DND-41 (cell line): Measurements from ENCODE around the gene TCF7L2.

Source experiments
- ATAC-seq: fragments of 200-7000 bp; cut with Tn5 transposase; 3 replicates; pipeline ENCODE4 v1.9.1; 2021; ENCODE audit warnings: low read depth; ENCODE audit not compliant: insufficient read depth
- DNase-seq: peaks from one replicate; pipeline ENCODE4 v3.0.0-alpha.2; 2020
- H2AFZ ChIP-seq: 2 replicates; pipeline ENCODE4 v1.6.0; 2012; ENCODE audit warnings: low read depth, low read length
- H3K27ac ChIP-seq: 2 replicates; pipeline ENCODE4 v1.5.1; 2012; ENCODE audit warnings: low read length, inconsistent platforms
- H3K27me3 ChIP-seq: fragments of 200-600 bp; sonication (generic); 2 replicates; pipeline ENCODE4 v1.6.0; 2012; ENCODE audit warnings: low read length, mild to moderate bottlenecking, inconsistent platforms; ENCODE audit not compliant: insufficient read depth, poor library complexity
- H3K36me3 ChIP-seq: 2 replicates; pipeline ENCODE4 v1.5.1; 2012; ENCODE audit warnings: low read length, inconsistent platforms; ENCODE audit not compliant: insufficient read depth
- H3K4me1 ChIP-seq: 2 replicates; pipeline ENCODE4 v1.5.1; 2012; ENCODE audit warnings: mild to moderate bottlenecking, low read length; ENCODE audit not compliant: insufficient read depth
- H3K4me2 ChIP-seq: 2 replicates; pipeline ENCODE4 v1.6.0; 2012; ENCODE audit warnings: mild to moderate bottlenecking, moderate library complexity, low read length, inconsistent platforms; ENCODE audit not compliant: insufficient read depth
- H3K4me3 ChIP-seq, 2 experiments: fragments of 200-600 bp in 1 of 2; shearing (Covaris generic) in 1 of 2; 2 replicates each; pipeline ENCODE4 v1.5.1; 2012 to 2016; ENCODE audit warnings: inconsistent platforms in 2 of 2, low read length in 2 of 2, mild to moderate bottlenecking in 2 of 2, low read depth in 1 of 2, moderate library complexity in 1 of 2
- H3K79me2 ChIP-seq: 2 replicates; pipeline ENCODE4 v1.6.0; 2012; ENCODE audit warnings: low read length, inconsistent platforms; ENCODE audit not compliant: insufficient read depth
- H3K9ac ChIP-seq: 2 replicates; pipeline ENCODE4 v1.6.0; 2012; ENCODE audit warnings: low read depth, mild to moderate bottlenecking, inconsistent platforms, low read length, moderate library complexity
- H3K9me3 ChIP-seq: 2 replicates; pipeline ENCODE4 v1.5.1; 2012; ENCODE audit warnings: low read length, moderate library complexity, mild to moderate bottlenecking, inconsistent platforms; ENCODE audit not compliant: insufficient read depth, severe bottlenecking
- H4K20me1 ChIP-seq: 2 replicates; pipeline ENCODE4 v1.6.0; 2012; ENCODE audit warnings: low read length; ENCODE audit not compliant: insufficient read depth
- CTCF ChIP-seq: IDR thresholded peaks from 2 replicates; pipeline ENCODE4 v1.5.1; 2012; ENCODE audit warnings: borderline replicate concordance, low read length, moderate library complexity, mild to moderate bottlenecking; ENCODE audit not compliant: poor library complexity, severe bottlenecking; ENCODE audit errors: extremely low read depth
- EZH2 ChIP-seq: IDR thresholded peaks from 3 replicates; pipeline ENCODE4 v1.6.1; 2012; ENCODE audit warnings: borderline replicate concordance, low read depth, mild to moderate bottlenecking, moderate library complexity, low read length, inconsistent platforms; ENCODE audit not compliant: severe bottlenecking

Gene TCF7L2

GRCh38 chr10:113020838-113021237 is 70.8 kb downstream of the TCF7L2 start:
- H3K27me3 ChIP-seq, result no peaks in the 10 kb centered on the region
- H3K79me2 ChIP-seq, result peaks cover 86% of the 10 kb centered on the region
- DNase-seq, result no peak

GRCh38 chr10:113021268-113022040 is 71.4 kb downstream of the TCF7L2 start:
- Histone ChIP-seq H3K4me3 (no peak overlapping the region), H3K9me3 (no peaks in the 10 kb centered on the region), H4K20me1 (peaks cover 75% of the 10 kb centered on the region), H3K27me3 (no peaks in the 10 kb centered on the region), H3K4me2 (no peak overlapping the region), H3K4me1 (peaks cover under 1% of the 10 kb centered on the region; the same call in 1 of the 2 replicates), H3K9ac (no peak overlapping the region), H2AFZ (no peak overlapping the region), H3K36me3 (peaks cover 3% of the 10 kb centered on the region; the same call in 1 of the 2 replicates), H3K27ac (no peak overlapping the region), H3K79me2 (peaks cover 82% of the 10 kb centered on the region)
- no peak for DNase-seq
- ATAC-seq, result no peak
- TF ChIP-seq EZH2 (no peak), CTCF (no peak)

More at GRCh38 chr10:113020838-113021237, 70.8 kb downstream of the TCF7L2 start:
- H3K4me1 ChIP-seq, result no peaks in the 10 kb centered on the region
- H3K36me3 ChIP-seq, result peaks cover 3% of the 10 kb centered on the region; the same call in 1 of the 2 replicates
- peaks cover 78% of the 10 kb centered on the region for H4K20me1 ChIP-seq
- no peak overlapping the region for H3K4me3 ChIP-seq
- TF ChIP-seq CTCF (no peak), EZH2 (no peak)
- no peak overlapping the region for H3K9ac ChIP-seq
- no peaks in the 10 kb centered on the region for H3K9me3 ChIP-seq
- H3K27ac ChIP-seq, result no peak overlapping the region
- no peak for ATAC-seq
- no peak overlapping the region for H2AFZ ChIP-seq
- no peak overlapping the region for H3K4me2 ChIP-seq

GRCh38 chr10:113022265-113022664 is 72.2 kb downstream of the TCF7L2 start:
- no peak overlapping the region for H3K27ac ChIP-seq
- DNase-seq (no peak), ATAC-seq (no peak)
- H3K9me3 ChIP-seq, result no peaks in the 10 kb centered on the region
- H4K20me1 ChIP-seq, result peaks cover 71% of the 10 kb centered on the region
- no peak overlapping the region for H2AFZ ChIP-seq
- H3K79me2 ChIP-seq, result peaks cover 81% of the 10 kb centered on the region
- H3K4me1 ChIP-seq, result peaks cover 3% of the 10 kb centered on the region; the same call in 1 of the 2 replicates
- H3K4me2 ChIP-seq, result no peak overlapping the region
- no peak overlapping the region for H3K9ac ChIP-seq
- peaks cover 3% of the 10 kb centered on the region; the same call in 1 of the 2 replicates for H3K36me3 ChIP-seq
- H3K4me3 ChIP-seq, result no peak overlapping the region
- H3K27me3 ChIP-seq, result no peaks in the 10 kb centered on the region
- TF ChIP-seq CTCF (no peak), EZH2 (no peak)
